ENCODE measurements around the gene RIMKLB.

Gene RIMKLB

GRCh38 chr12:8697476-8698131, at the start of gene RIMKLB:
TSS of gene RIMKLB (plus strand) at chr12:8697991. CDS start at chr12:8713867, 15,876 bp downstream.
- no peak for TF ChIP-seq CTCF (IDR thresholded peaks at IDR 0.05; ENCODE audit: low read depth, low read length, missing control alignments)
- H3K4me3 ChIP-seq (ENCODE audit: low read depth, low read length): peak within 1 kb of the TSS; percentile 83
- no peak for DNase-seq (ENCODE audit: low read depth)

- no peak for TF ChIP-seq CTCF (IDR thresholded peaks at IDR 0.05; ENCODE audit: low read depth, low read length, missing control alignments)
- H3K4me3 ChIP-seq (ENCODE audit: low read depth, low read length): no peak overlapping the region
- DNase-seq (ENCODE audit: low read depth): peak; percentile 95
Observed at GRCh38 chr12:8648576-8649205, 49.1 kb upstream of the RIMKLB start.

- no peak for TF ChIP-seq CTCF (IDR thresholded peaks at IDR 0.05; ENCODE audit: low read depth, low read length, missing control alignments)
- no peak overlapping the region for H3K4me3 ChIP-seq (ENCODE audit: low read depth, low read length)
- no peak for DNase-seq (ENCODE audit: low read depth)
Observed at GRCh38 chr12:8655421-8655820, 42.4 kb upstream of the RIMKLB start.

- TF ChIP-seq CTCF (IDR thresholded peaks at IDR 0.05; ENCODE audit: low read depth, low read length, missing control alignments): no peak
- DNase-seq (ENCODE audit: low read depth): no peak
- H3K4me3 ChIP-seq (ENCODE audit: low read depth, low read length): no peak overlapping the region
Observed at GRCh38 chr12:8658346-8658745, 39.4 kb upstream of the RIMKLB start.

- H3K4me3 ChIP-seq (ENCODE audit: low read depth, low read length): no peak overlapping the region
- no peak for TF ChIP-seq CTCF (IDR thresholded peaks at IDR 0.05; ENCODE audit: low read depth, low read length, missing control alignments)
- no peak for DNase-seq (ENCODE audit: low read depth)
Observed at GRCh38 chr12:8661016-8661415, 36.8 kb upstream of the RIMKLB start.

- no peak for TF ChIP-seq CTCF (IDR thresholded peaks at IDR 0.05; ENCODE audit: low read depth, low read length, missing control alignments)
- DNase-seq (ENCODE audit: low read depth): no peak
- H3K4me3 ChIP-seq (ENCODE audit: low read depth, low read length): no peak overlapping the region
Observed at GRCh38 chr12:8661751-8662150, 36.0 kb upstream of the RIMKLB start.

GRCh38 chr12:8662593-8662992, 35.2 kb upstream of the RIMKLB start, which contains the start of gene MFAP5:
TSS of gene MFAP5 (minus strand) at chr12:8662826. CDS start at chr12:8662104, 722 bp downstream.
- TF ChIP-seq CTCF (IDR thresholded peaks at IDR 0.05; ENCODE audit: low read depth, low read length, missing control alignments): no peak
- H3K4me3 ChIP-seq (ENCODE audit: low read depth, low read length): no peak within 1 kb of the TSS
- DNase-seq (ENCODE audit: low read depth): no peak

Measured in GM12864 (cell line).